Erythroblast (primary cell): ENCODE results near the gene TRPM3.

Source experiments
- GATA1 ChIP-seq: IDR thresholded peaks from 2 replicates; pipeline ENCODE4 v1.6.1; 2011; ENCODE audit warnings: low read depth, mild to moderate bottlenecking, control low read depth, low read length, moderate library complexity
- POLR2A ChIP-seq: IDR thresholded peaks from 2 replicates; pipeline ENCODE4 v1.6.1; 2011; ENCODE audit warnings: mild to moderate bottlenecking, low read length

GRCh38 chr9:71094708-71095251, 26.6 kb downstream of the TRPM3 start:
- TF ChIP-seq POLR2A, result no peak
- no peak for TF ChIP-seq GATA1
